HepG2 (cell line): ENCODE data around the gene SAPCD2. TPM values are rescaled to one million over a fixed set of nuclear protein-coding genes. Genes with fewer than 3 reads are reported as not detected.
A peak's percentile ranks its signal among the peaks of the same experiment; 100 is the strongest.

Experiments used
- AKAP8 ChIP-seq: sonication (generic); formaldehyde crosslinking; IDR thresholded peaks from 2 replicates; pipeline ENCODE4 v1.5.1; 2020; ENCODE audit warnings: mild to moderate bottlenecking, missing genetic modification reagents
- ATRX ChIP-seq: sonication (generic); formaldehyde crosslinking; IDR thresholded peaks from 2 replicates; pipeline ENCODE4 v1.4.0; 2020; ENCODE audit warnings: missing genetic modification reagents, borderline replicate concordance
- KDM5B ChIP-seq: sonication (generic); formaldehyde crosslinking; IDR thresholded peaks from 2 replicates; pipeline ENCODE4 v1.4.0; 2020; ENCODE audit warnings: missing genetic modification reagents, mild to moderate bottlenecking, borderline replicate concordance
- PITX1 ChIP-seq: sonication (generic); formaldehyde crosslinking; IDR thresholded peaks from 2 replicates; pipeline ENCODE4 v1.5.1; 2020; ENCODE audit warnings: mild to moderate bottlenecking, missing genetic modification reagents
- SIN3B ChIP-seq: fragments of 150-350 bp; IDR thresholded peaks from 2 replicates; pipeline ENCODE4 v1.6.1; 2014; ENCODE audit warnings: low read length
- SIX4 ChIP-seq: sonication (generic); formaldehyde crosslinking; IDR thresholded peaks from 2 replicates; pipeline ENCODE4 v1.4.0; 2020; ENCODE audit warnings: missing genetic modification reagents
- SRY ChIP-seq: sonication (generic); formaldehyde crosslinking; IDR thresholded peaks from 2 replicates; pipeline ENCODE4 v1.8.0; 2022; ENCODE audit warnings: mild to moderate bottlenecking, missing genetic modification reagents
- XRCC5 ChIP-seq: fragments of 200-400 bp; formaldehyde crosslinking; optimal IDR thresholded peaks from 2 replicates; pipeline ENCODE3; 2017; ENCODE audit warnings: mild to moderate bottlenecking, low read length
- ZFY ChIP-seq: sonication (generic); formaldehyde crosslinking; IDR thresholded peaks from 2 replicates; pipeline ENCODE4 v1.4.0; 2020; ENCODE audit warnings: missing genetic modification reagents
- ZKSCAN5 ChIP-seq: sonication (generic); formaldehyde crosslinking; IDR thresholded peaks from 2 replicates; pipeline ENCODE4 v1.5.1; 2020; ENCODE audit warnings: mild to moderate bottlenecking, missing genetic modification reagents
- ZNF354B ChIP-seq: sonication (generic); formaldehyde crosslinking; IDR thresholded peaks from 2 replicates; pipeline ENCODE4 v1.8.0; 2022; ENCODE audit warnings: mild to moderate bottlenecking, missing genetic modification reagents
- ZNF556 ChIP-seq: sonication (generic); formaldehyde crosslinking; IDR thresholded peaks from 2 replicates; pipeline ENCODE4 v1.4.0; 2020; ENCODE audit warnings: mild to moderate bottlenecking, missing genetic modification reagents, borderline replicate concordance
- ZNF660 ChIP-seq: sonication (generic); formaldehyde crosslinking; IDR thresholded peaks from 2 replicates; pipeline ENCODE4 v1.5.1; 2020; ENCODE audit warnings: mild to moderate bottlenecking, low read depth, missing genetic modification reagents, borderline replicate concordance
- ZNF713 ChIP-seq: sonication (generic); formaldehyde crosslinking; IDR thresholded peaks from 2 replicates; pipeline ENCODE4 v1.4.0; 2020; ENCODE audit warnings: mild to moderate bottlenecking, missing genetic modification reagents
- polyA plus RNA-seq, 8 experiments: library from polyadenylated mRNA; depleted of rRNA in 3 of 8; stranded (reverse) in 7 of 8; unstranded in 1 of 8; fragments of >200 nt; fragmentation: Illumina TruSeq in 4 of 8; extraction: Trizol in 4 of 8; gene quantifications; 2 replicates each; pipeline versions ENCODE4 v1.2.1 to v1.2.3, GENCODE V29; 2011 to 2016; ENCODE audit warnings: low read depth in 4 of 8, missing spikeins in 1 of 8, mixed read lengths in 1 of 8; ENCODE audit not compliant: insufficient read depth in 1 of 8
- total RNA-seq, 5 experiments: library from RNA; depleted of rRNA; stranded (reverse); fragments of >200 nt; fragmentation: Illumina TruSeq; extraction: Trizol; gene quantifications; 2 replicates each; pipeline ENCODE4 v1.2.3, GENCODE V29; 2016; ENCODE audit warnings: low read depth in 1 of 5
- TF ChIP-seq, protein P1 (sequence below): sonication (generic); formaldehyde crosslinking; IDR thresholded peaks from 2 replicates; pipeline ENCODE4 v1.4.0; 2020; ENCODE audit warnings: mild to moderate bottlenecking, missing genetic modification reagents
- TF ChIP-seq, protein P2 (sequence below): sonication (generic); formaldehyde crosslinking; IDR thresholded peaks from 2 replicates; pipeline ENCODE4 v1.4.0; 2020; ENCODE audit warnings: mild to moderate bottlenecking, missing genetic modification reagents
- TF ChIP-seq, protein P3 (sequence below): sonication (generic); formaldehyde crosslinking; IDR thresholded peaks from 2 replicates; pipeline ENCODE4 v1.9.0; 2021; ENCODE audit warnings: missing genetic modification reagents, mild to moderate bottlenecking, borderline replicate concordance
- TF ChIP-seq, protein P4 (sequence below): IDR thresholded peaks from 2 replicates; pipeline ENCODE4 v1.6.1; 2016
- TF ChIP-seq, protein P5 (sequence below): sonication (generic); formaldehyde crosslinking; IDR thresholded peaks from 2 replicates; pipeline ENCODE4 v1.5.1; 2020; ENCODE audit warnings: missing genetic modification reagents, mild to moderate bottlenecking, borderline replicate concordance
- TF ChIP-seq, protein P6 (sequence below): sonication (generic); formaldehyde crosslinking; IDR thresholded peaks from 2 replicates; pipeline ENCODE4 v1.4.0; 2020; ENCODE audit warnings: missing genetic modification reagents

SAPCD2 gene
- total and polyA plus RNA-seq, 2 of the 13 experiments (the other 11 are each of a cell fraction or from before 2014, with no cell fraction given), result 21.9 to 42.8 TPM

DNA sequence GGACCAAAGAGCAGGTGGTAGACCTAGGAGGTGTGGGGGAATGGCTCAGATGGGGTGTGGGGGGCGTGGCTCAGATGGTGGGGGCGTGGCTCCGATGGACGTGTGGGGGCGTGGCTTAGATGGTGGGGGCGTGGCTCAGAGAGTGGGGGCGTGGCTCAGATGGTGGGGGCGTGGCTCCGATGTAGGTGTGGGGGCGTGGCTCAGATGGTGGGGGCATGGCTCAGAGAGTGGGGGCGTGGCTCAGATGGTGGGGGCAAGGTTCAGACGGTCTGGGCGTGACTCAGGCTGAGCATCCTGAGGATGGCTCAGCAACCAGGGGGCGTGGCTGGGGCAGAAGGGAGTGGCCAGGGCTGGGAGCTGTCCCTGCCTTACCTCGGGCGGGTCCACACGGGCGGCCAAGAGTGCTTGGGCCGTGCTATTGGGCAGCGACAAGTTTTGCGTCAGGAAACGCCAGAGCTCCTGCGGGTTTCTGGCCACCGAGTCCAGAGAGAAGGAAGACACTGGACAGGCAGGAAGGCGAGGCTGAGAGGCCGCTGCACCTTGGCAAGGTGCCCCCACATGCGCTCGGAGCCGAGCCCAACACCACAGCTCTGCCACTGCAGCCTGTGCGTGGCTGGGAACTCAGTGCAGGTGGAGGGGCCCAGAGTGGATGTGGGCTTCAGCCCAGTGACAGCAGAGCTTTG is 48.2 kb downstream of the SAPCD2 start (continued):
- TF ChIP-seq ATRX (CRISPR knock-in tag), result no peak
- TF ChIP-seq AKAP8 (CRISPR knock-in tag), result peak; percentile 61; the same call in 1 of the 2 replicates
- peak; percentile 19; the same call in 1 of the 2 replicates for TF ChIP-seq ZFY (CRISPR knock-in tag)
- no peak for TF ChIP-seq PITX1 (CRISPR knock-in tag)
- TF ChIP-seq, protein P1, sequence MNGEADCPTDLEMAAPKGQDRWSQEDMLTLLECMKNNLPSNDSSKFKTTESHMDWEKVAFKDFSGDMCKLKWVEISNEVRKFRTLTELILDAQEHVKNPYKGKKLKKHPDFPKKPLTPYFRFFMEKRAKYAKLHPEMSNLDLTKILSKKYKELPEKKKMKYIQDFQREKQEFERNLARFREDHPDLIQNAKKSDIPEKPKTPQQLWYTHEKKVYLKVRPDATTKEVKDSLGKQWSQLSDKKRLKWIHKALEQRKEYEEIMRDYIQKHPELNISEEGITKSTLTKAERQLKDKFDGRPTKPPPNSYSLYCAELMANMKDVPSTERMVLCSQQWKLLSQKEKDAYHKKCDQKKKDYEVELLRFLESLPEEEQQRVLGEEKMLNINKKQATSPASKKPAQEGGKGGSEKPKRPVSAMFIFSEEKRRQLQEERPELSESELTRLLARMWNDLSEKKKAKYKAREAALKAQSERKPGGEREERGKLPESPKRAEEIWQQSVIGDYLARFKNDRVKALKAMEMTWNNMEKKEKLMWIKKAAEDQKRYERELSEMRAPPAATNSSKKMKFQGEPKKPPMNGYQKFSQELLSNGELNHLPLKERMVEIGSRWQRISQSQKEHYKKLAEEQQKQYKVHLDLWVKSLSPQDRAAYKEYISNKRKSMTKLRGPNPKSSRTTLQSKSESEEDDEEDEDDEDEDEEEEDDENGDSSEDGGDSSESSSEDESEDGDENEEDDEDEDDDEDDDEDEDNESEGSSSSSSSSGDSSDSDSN (CRISPR knock-in tag), result no peak
- TF ChIP-seq ZNF713, result no peak
- no peak for TF ChIP-seq SIN3B
- TF ChIP-seq ZKSCAN5 (CRISPR knock-in tag), result no peak
- TF ChIP-seq, protein P2, sequence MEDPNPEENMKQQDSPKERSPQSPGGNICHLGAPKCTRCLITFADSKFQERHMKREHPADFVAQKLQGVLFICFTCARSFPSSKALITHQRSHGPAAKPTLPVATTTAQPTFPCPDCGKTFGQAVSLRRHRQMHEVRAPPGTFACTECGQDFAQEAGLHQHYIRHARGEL (CRISPR knock-in tag), result no peak
- no peak for TF ChIP-seq XRCC5
- TF ChIP-seq KDM5B (CRISPR knock-in tag), result no peak
- TF ChIP-seq, protein P3, sequence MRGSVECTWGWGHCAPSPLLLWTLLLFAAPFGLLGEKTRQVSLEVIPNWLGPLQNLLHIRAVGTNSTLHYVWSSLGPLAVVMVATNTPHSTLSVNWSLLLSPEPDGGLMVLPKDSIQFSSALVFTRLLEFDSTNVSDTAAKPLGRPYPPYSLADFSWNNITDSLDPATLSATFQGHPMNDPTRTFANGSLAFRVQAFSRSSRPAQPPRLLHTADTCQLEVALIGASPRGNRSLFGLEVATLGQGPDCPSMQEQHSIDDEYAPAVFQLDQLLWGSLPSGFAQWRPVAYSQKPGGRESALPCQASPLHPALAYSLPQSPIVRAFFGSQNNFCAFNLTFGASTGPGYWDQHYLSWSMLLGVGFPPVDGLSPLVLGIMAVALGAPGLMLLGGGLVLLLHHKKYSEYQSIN (CRISPR knock-in tag), result no peak
- TF ChIP-seq, protein P4, sequence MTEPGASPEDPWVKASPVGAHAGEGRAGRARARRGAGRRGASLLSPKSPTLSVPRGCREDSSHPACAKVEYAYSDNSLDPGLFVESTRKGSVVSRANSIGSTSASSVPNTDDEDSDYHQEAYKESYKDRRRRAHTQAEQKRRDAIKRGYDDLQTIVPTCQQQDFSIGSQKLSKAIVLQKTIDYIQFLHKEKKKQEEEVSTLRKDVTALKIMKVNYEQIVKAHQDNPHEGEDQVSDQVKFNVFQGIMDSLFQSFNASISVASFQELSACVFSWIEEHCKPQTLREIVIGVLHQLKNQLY, result no peak
- no peak for TF ChIP-seq SRY (CRISPR knock-in tag)
- TF ChIP-seq, protein P5, sequence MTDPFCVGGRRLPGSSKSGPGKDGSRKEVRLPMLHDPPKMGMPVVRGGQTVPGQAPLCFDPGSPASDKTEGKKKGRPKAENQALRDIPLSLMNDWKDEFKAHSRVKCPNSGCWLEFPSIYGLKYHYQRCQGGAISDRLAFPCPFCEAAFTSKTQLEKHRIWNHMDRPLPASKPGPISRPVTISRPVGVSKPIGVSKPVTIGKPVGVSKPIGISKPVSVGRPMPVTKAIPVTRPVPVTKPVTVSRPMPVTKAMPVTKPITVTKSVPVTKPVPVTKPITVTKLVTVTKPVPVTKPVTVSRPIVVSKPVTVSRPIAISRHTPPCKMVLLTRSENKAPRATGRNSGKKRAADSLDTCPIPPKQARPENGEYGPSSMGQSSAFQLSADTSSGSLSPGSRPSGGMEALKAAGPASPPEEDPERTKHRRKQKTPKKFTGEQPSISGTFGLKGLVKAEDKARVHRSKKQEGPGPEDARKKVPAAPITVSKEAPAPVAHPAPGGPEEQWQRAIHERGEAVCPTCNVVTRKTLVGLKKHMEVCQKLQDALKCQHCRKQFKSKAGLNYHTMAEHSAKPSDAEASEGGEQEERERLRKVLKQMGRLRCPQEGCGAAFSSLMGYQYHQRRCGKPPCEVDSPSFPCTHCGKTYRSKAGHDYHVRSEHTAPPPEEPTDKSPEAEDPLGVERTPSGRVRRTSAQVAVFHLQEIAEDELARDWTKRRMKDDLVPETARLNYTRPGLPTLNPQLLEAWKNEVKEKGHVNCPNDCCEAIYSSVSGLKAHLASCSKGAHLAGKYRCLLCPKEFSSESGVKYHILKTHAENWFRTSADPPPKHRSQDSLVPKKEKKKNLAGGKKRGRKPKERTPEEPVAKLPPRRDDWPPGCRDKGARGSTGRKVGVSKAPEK (CRISPR knock-in tag), result no peak
- no peak for TF ChIP-seq ZNF354B (CRISPR knock-in tag)
- TF ChIP-seq, protein P6, sequence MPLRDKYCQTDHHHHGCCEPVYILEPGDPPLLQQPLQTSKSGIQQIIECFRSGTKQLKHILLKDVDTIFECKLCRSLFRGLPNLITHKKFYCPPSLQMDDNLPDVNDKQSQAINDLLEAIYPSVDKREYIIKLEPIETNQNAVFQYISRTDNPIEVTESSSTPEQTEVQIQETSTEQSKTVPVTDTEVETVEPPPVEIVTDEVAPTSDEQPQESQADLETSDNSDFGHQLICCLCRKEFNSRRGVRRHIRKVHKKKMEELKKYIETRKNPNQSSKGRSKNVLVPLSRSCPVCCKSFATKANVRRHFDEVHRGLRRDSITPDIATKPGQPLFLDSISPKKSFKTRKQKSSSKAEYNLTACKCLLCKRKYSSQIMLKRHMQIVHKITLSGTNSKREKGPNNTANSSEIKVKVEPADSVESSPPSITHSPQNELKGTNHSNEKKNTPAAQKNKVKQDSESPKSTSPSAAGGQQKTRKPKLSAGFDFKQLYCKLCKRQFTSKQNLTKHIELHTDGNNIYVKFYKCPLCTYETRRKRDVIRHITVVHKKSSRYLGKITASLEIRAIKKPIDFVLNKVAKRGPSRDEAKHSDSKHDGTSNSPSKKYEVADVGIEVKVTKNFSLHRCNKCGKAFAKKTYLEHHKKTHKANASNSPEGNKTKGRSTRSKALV (CRISPR knock-in tag), result no peak
- no peak for TF ChIP-seq ZNF660 (CRISPR knock-in tag)
- no peak for TF ChIP-seq SIX4
- TF ChIP-seq ZNF556 (CRISPR knock-in tag), result no peak; the same call in 1 of the 2 replicates
